A549 (cell line): Measurements from ENCODE around the gene COPRS. TPM values are rescaled to one million over a fixed set of nuclear protein-coding genes. Genes with fewer than 3 reads are reported as not detected.
A peak's percentile ranks its signal among the peaks of the same experiment; 100 is the strongest.

ENCODE experiments used
- ATAC-seq, 2 experiments: fragments of 200-7000 bp in 1 of 2; fragments of >200 bp in 1 of 2; cut with Nextera tagmentation in 1 of 2; cut with Tn5 transposase in 1 of 2; 3 replicates each; pipeline versions ENCODE4 v1.8.0 to v1.9.1; 2018 to 2020; ENCODE audit warnings: mild to moderate bottlenecking in 1 of 2, moderate library complexity in 1 of 2
- CTCF ChIA-PET: fragments of 300-600 bp; sonication (Branson Sonifier 250); formaldehyde crosslinking; extraction: SDS; loops from one replicate; lab custom pipeline; 2021; ENCODE audit warnings: antibody characterized with exemption, inconsistent platforms; lab: Yijun Ruan, JAX
- POLR2A ChIA-PET: fragments of 350-600 bp; formaldehyde crosslinking; extraction: SDS; loops from one replicate; lab custom pipeline; 2021; ENCODE audit warnings: antibody characterized with exemption, inconsistent platforms; lab: Yijun Ruan, JAX
- DNase-seq, 2 experiments: peaks; one replicate each; pipeline versions ENCODE4 v3.0.0 to v3.0.0-alpha.2; 2011 to 2016; ENCODE audit warnings: low read depth in 1 of 2, low spot score in 1 of 2
- FAIRE-seq: peaks from 2 replicates; lab custom pipeline; 2011; peaks lifted over from hg19 to GRCh38; lab: Jason Lieb, UNC
- H3K27ac ChIP-seq, 2 experiments: fragments of >200 bp; sonication (Bioruptor Twin); formaldehyde crosslinking; 3 replicates each; pipeline ENCODE4 v1.5.1; 2016 to 2017
- H3K4me1 ChIP-seq: fragments of >200 bp; sonication (Bioruptor Twin); formaldehyde crosslinking; 3 replicates; pipeline ENCODE4 v1.6.1; 2016
- H3K4me2 ChIP-seq: fragments of >200 bp; sonication (Bioruptor Twin); formaldehyde crosslinking; 3 replicates; pipeline ENCODE4 v1.6.1; 2016
- H3K4me3 ChIP-seq: fragments of >200 bp; sonication (Bioruptor Twin); formaldehyde crosslinking; 3 replicates; pipeline ENCODE4 v1.5.1; 2016
- H3K9me3 ChIP-seq: fragments of >200 bp; sonication (Bioruptor Twin); formaldehyde crosslinking; 3 replicates; pipeline ENCODE4 v1.6.1; 2016
- CEBPB ChIP-seq, 2 experiments: fragments of >200 bp in 1 of 2; sonication (Bioruptor Twin) in 1 of 2; formaldehyde crosslinking in 1 of 2; IDR thresholded peaks; 2 replicates each; pipeline ENCODE4 v1.6.1; 2012 to 2016
- EHF ChIP-seq: fragments of 250-450 bp; sonication (Bioruptor Pico); IDR thresholded peaks from 2 replicates; pipeline ENCODE4 v1.5.0; 2020; ENCODE audit warnings: mild to moderate bottlenecking
- EHMT2 ChIP-seq: fragments of 200-600 bp; sonication (generic); IDR thresholded peaks from 2 replicates; pipeline ENCODE4 v1.6.1; 2016; ENCODE audit warnings: antibody characterized with exemption, low read depth, mild to moderate bottlenecking, moderate library complexity
- FOSL2 ChIP-seq, 2 experiments: fragments of 450-650 bp in 1 of 2; fragments of >200 bp in 1 of 2; sonication (Bioruptor Twin) in 1 of 2; formaldehyde crosslinking; IDR thresholded peaks; 2 replicates each; pipeline versions ENCODE4 v1.5.0 to v1.6.1; 2016 to 2020; ENCODE audit warnings: mild to moderate bottlenecking in 1 of 2, moderate library complexity in 1 of 2
- GATA3 ChIP-seq: IDR thresholded peaks from 2 replicates; pipeline ENCODE4 v1.6.1; 2012; ENCODE audit warnings: borderline replicate concordance
- HDAC2 ChIP-seq: fragments of 200-600 bp; sonication (generic); IDR thresholded peaks from 2 replicates; pipeline ENCODE4 v1.6.1; 2016
- HEYL ChIP-seq: fragments of 250-450 bp; sonication (Bioruptor Pico); IDR thresholded peaks from 2 replicates; pipeline ENCODE4 v1.8.0; 2021; ENCODE audit warnings: mild to moderate bottlenecking, moderate library complexity
- HOXB13 ChIP-seq: fragments of 250-450 bp; sonication (Bioruptor Pico); IDR thresholded peaks from 2 replicates; pipeline ENCODE4 v1.5.0; 2020; ENCODE audit warnings: low read depth, mild to moderate bottlenecking, moderate library complexity
- KDM1A ChIP-seq: fragments of 200-600 bp; sonication (generic); IDR thresholded peaks from 2 replicates; pipeline ENCODE4 v1.6.1; 2016; ENCODE audit warnings: low read depth, mild to moderate bottlenecking
- KDM5A ChIP-seq: fragments of 200-600 bp; sonication (generic); IDR thresholded peaks from 2 replicates; pipeline ENCODE4 v1.6.1; 2016; ENCODE audit warnings: antibody characterized with exemption, mild to moderate bottlenecking
- MYC ChIP-seq: IDR thresholded peaks from 2 replicates; pipeline ENCODE4 v1.6.1; 2012; ENCODE audit warnings: mild to moderate bottlenecking, inconsistent platforms, low read length, improper control_type of control experiment, borderline replicate concordance
- NFE2L2 ChIP-seq: fragments of 150-350 bp; conservative IDR thresholded peaks from 2 replicates; pipeline ENCODE4 v1.6.1; 2014; ENCODE audit warnings: low read length
- NR3C1 ChIP-seq: fragments of >200 bp; sonication (Bioruptor Twin); formaldehyde crosslinking; IDR thresholded peaks from 3 replicates; pipeline ENCODE4 v1.6.1; 2017
- POLR2A ChIP-seq: IDR thresholded peaks from 2 replicates; pipeline ENCODE4 v1.6.1; 2012; ENCODE audit warnings: mild to moderate bottlenecking, low read length
- RAD21 ChIP-seq, 2 experiments: fragments of >200 bp in 1 of 2; sonication (Bioruptor Twin) in 1 of 2; formaldehyde crosslinking in 1 of 2; IDR thresholded peaks in 1 of 2; conservative IDR thresholded peaks in 1 of 2; 2 replicates in 1 of 2; 3 replicates in 1 of 2; pipeline ENCODE4 v1.6.1; 2012 to 2018; ENCODE audit warnings: inconsistent platforms in 1 of 2
- RARB ChIP-seq: fragments of 250-450 bp; sonication (Bioruptor Pico); IDR thresholded peaks from 2 replicates; pipeline ENCODE4 v1.8.0; 2021; ENCODE audit warnings: mild to moderate bottlenecking, moderate library complexity
- SMC3 ChIP-seq: fragments of >200 bp; sonication (Bioruptor Twin); formaldehyde crosslinking; IDR thresholded peaks from 3 replicates; pipeline ENCODE4 v1.6.1; 2018; ENCODE audit warnings: inconsistent platforms
- SREBF2 ChIP-seq: fragments of 450-650 bp; IDR thresholded peaks from 2 replicates; pipeline ENCODE4 v1.6.1; 2014; ENCODE audit warnings: mild to moderate bottlenecking, moderate library complexity
- TP53 ChIP-seq: fragments of 250-450 bp; sonication (Bioruptor Pico); IDR thresholded peaks from 2 replicates; pipeline ENCODE4 v1.5.0; 2021; ENCODE audit warnings: mild to moderate bottlenecking, moderate library complexity
- ZC3H11A ChIP-seq: fragments of 450-650 bp; IDR thresholded peaks from 2 replicates; pipeline ENCODE4 v1.6.1; 2014; ENCODE audit warnings: antibody characterized with exemption, mild to moderate bottlenecking
- ZFP36 ChIP-seq: fragments of 450-650 bp; IDR thresholded peaks from 2 replicates; pipeline ENCODE4 v1.6.1; 2014; ENCODE audit warnings: borderline replicate concordance; ENCODE audit not compliant: partially characterized antibody
- ZSCAN20 ChIP-seq: fragments of 250-450 bp; sonication (Bioruptor Pico); IDR thresholded peaks from 2 replicates; pipeline ENCODE4 v1.8.0; 2022; ENCODE audit warnings: mild to moderate bottlenecking, moderate library complexity
- WGBS: methylation state at CpG from one replicate; pipeline ENCODE4 v1.1.6; 2017; ENCODE audit errors: missing lambda C conversion rate; 5-methylcytosine and 5-hydroxymethylcytosine counted together
- polyA plus RNA-seq, 4 experiments: library from polyadenylated mRNA; depleted of rRNA in 3 of 4; stranded (reverse); fragments of >200 nt; fragmentation: RNase III in 1 of 4; extraction: RNeasy Plus Mini Kit Qiagen cat#74134 plus additional on column Dnase treatment in 1 of 4; gene quantifications; 2 replicates in 3 of 4; 3 replicates in 1 of 4; pipeline ENCODE4 v1.2.3, GENCODE V29; 2011 to 2017
- TF ChIP-seq, protein P1 (sequence below): IDR thresholded peaks from 2 replicates; pipeline ENCODE4 v1.6.1; 2012
- TF ChIP-seq, protein P2 (sequence below): fragments of 250-450 bp; sonication (Bioruptor Pico); IDR thresholded peaks from 2 replicates; pipeline ENCODE4 v1.5.0; 2020; ENCODE audit warnings: low read depth, mild to moderate bottlenecking, moderate library complexity

The COPRS gene
- polyA plus RNA-seq, 2 of the 4 experiments (the other 2 are of a cell fraction) = 80.5 to 98.3 TPM

DNA sequence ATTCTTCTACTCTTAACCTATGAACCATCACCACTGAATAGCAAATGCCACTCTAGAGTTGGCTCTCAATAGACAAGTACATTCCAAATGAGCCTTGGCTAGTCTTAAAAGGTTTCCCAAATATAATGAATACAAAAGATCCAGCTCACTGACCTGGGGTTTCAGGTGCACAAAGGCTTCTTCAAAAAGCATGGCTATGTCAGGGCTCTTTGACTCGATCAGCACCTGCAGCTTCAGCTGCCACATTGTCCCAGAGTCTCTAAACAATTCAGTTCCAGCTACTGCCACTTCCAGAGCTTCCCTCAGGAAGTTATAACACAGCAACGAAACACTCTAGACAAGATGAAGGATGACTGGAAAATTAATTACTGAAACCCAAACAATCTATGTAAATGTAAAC, 16.0 kb upstream of the COPRS start:
- ATAC-seq (no peak), DNase-seq (no peak), FAIRE-seq (peak; percentile 43)
- WGBS = 95% methylated on average over 2 of the region's 2 CpGs
- no peaks in the 10 kb centered on the region for H3K9me3 ChIP-seq
- H3K4me1 ChIP-seq = no peaks in the 10 kb centered on the region
- ChIA-PET CTCF (interaction anchor here (0.7 to 3.5 kb wide), 4 partner anchors 26 to 479 kb away, joined by 3 to 9 read pairs (median 4); partner anchors contain the start of gene UTP6), POLR2A (interaction anchor here (0.6 kb wide), 1 partner anchor 9 kb away, joined by 5 read pairs; no protein-coding TSS in a partner anchor)
- H3K4me2 ChIP-seq = no peak overlapping the region
- no peak overlapping the region for H3K4me3 ChIP-seq
- TF ChIP-seq ZSCAN20 (CRISPR knock-in tag) = no peak
- no peak for TF ChIP-seq POLR2A
- TF ChIP-seq HEYL (CRISPR knock-in tag) = no peak
- TF ChIP-seq, protein P1, sequence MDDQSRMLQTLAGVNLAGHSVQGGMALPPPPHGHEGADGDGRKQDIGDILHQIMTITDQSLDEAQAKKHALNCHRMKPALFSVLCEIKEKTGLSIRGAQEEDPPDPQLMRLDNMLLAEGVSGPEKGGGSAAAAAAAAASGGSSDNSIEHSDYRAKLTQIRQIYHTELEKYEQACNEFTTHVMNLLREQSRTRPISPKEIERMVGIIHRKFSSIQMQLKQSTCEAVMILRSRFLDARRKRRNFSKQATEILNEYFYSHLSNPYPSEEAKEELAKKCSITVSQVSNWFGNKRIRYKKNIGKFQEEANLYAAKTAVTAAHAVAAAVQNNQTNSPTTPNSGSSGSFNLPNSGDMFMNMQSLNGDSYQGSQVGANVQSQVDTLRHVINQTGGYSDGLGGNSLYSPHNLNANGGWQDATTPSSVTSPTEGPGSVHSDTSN = no peak
- TF ChIP-seq CEBPB (IDR thresholded peaks at IDR 0.05) = no peak
- no peak for TF ChIP-seq EHF
- no peak for TF ChIP-seq TP53 (CRISPR knock-in tag)
- no peak for TF ChIP-seq KDM1A
- TF ChIP-seq RAD21 (conservative IDR thresholded peaks at IDR 0.05 in 1 of 2, IDR thresholded peaks at IDR 0.05 in 1 of 2) = no peak
- TF ChIP-seq EHMT2 = no peak
- TF ChIP-seq KDM5A = no peak
- no peak for TF ChIP-seq GATA3
- TF ChIP-seq ZFP36 = no peak
- no peak for TF ChIP-seq SREBF2
- H3K27ac ChIP-seq = no peak overlapping the region

DNA sequence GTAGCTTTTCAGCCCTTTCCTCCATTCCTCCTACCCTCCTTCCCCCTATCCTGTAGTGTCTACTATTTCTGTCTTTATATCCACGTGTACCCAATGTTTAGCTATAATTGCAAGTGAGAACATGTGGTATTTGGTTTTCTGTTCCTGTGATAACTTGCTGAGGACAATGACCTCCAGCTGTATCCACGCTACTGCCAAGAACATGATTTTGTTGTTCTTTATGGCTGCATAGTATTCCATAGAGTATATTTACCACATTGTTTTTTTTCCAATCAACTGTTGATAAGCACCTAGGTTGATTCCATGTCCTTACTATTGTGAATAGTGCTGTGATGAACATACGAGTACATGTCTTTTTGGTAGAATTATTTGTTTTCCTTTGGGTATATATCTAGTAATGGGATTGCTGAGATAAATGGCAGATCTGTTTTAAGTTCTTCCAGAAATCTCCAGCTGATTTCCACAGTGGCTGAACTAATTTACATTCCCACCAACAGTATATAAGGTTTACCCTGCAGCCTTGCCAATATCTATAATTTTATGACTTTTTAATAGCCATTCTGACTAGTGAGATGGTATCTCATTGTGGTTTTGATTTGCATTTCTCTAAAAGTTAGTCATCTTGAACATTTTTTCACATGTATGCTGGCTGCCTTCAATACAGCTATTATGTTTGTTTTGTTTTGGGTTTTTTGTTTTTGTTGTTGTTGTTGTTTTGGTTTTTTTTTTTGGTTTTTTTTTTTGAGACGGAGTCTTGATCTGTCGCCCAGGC, 10.9 kb upstream of the COPRS start:
- no peak overlapping the region for H3K4me2 ChIP-seq
- no peak overlapping the region for H3K4me3 ChIP-seq
- 93% methylated on average over 5 of the region's 5 CpGs for WGBS

DNA sequence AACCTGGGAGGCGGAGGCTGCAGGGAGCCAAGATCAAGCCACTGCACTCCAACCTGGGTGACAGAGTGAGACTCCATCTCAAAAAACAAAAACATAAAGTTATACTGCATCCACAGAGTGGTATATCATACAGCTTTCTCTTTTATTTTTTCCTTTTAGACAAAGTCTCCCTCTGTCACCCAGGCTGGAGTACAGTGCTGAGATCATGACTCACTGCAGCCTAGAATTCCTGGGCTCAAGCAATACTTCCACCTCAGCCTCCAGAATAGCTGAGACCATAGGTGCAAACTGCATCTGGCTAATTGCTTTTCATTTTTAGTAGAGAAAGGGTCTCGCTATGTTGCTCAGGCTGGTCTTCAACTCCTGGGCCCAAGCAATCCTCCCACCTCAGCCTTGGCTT, 10.0 kb upstream of the COPRS start:
- Histone ChIP-seq H3K9me3 (no peaks in the 10 kb centered on the region), H3K4me3 (no peak overlapping the region), H3K4me2 (no peak overlapping the region), H3K27ac (no peak overlapping the region), H3K4me1 (no peaks in the 10 kb centered on the region)
- DNase-seq (no peak), FAIRE-seq (no peak), ATAC-seq (peak; percentile 34 to 55; a peak in 4 of 6 replicates)
- CTCF ChIA-PET = interaction anchor here (0.8 to 1.7 kb wide), 5 partner anchors 9 to 18 kb away, joined by 4 to 5 read pairs (median 4); partner anchors contain the start of gene COPRS
- POLR2A ChIA-PET = interaction anchor here (0.8 kb wide), 1 partner anchor 11 kb away, joined by 4 read pairs; no protein-coding TSS in a partner anchor
- TF ChIP-seq HDAC2 (no peak), RARB (CRISPR knock-in tag) (no peak), FOSL2 (IDR thresholded peaks at IDR 0.05) (no peak), FOSL2 (CRISPR knock-in tag; IDR thresholded peaks at IDR 0.05) (no peak), HOXB13 (CRISPR knock-in tag) (no peak), EHMT2 (no peak), TP53 (CRISPR knock-in tag) (no peak), ZC3H11A (no peak), NR3C1 (no peak), EHF (no peak)
- TF ChIP-seq, protein P2, sequence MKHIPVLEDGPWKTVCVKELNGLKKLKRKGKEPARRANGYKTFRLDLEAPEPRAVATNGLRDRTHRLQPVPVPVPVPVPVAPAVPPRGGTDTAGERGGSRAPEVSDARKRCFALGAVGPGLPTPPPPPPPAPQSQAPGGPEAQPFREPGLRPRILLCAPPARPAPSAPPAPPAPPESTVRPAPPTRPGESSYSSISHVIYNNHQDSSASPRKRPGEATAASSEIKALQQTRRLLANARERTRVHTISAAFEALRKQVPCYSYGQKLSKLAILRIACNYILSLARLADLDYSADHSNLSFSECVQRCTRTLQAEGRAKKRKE (CRISPR knock-in tag) = no peak
- TF ChIP-seq, protein P1 = no peak
- whole genome bisulfite sequencing = 91% methylated on average over 2 of the region's 2 CpGs

More for the DNA sequence above, 10.9 kb upstream of the COPRS start:
- no peak for FAIRE-seq
- no peak for ATAC-seq
- H3K27ac ChIP-seq = no peak overlapping the region
- POLR2A ChIA-PET = no interaction called here
- CTCF ChIA-PET = interaction anchor here (0.6 to 1.7 kb wide), 7 partner anchors 8 to 358 kb away, joined by 3 to 5 read pairs (median 4); partner anchors contain the start of gene UTP6
- TF ChIP-seq POLR2A (no peak), MYC (no peak), SMC3 (no peak), NFE2L2 (no peak)
- no peaks in the 10 kb centered on the region for H3K4me1 ChIP-seq
- no peaks in the 10 kb centered on the region for H3K9me3 ChIP-seq
- no peak for DNase-seq
